GM18511 (cell line): ENCODE data around the gene RNF135.
A peak's percentile ranks its signal among the peaks of the same experiment; 100 is the strongest.
"Not testable (repeated sequence)": the region's sequence is repeated elsewhere in the genome, so short reads cannot be mapped to it uniquely, and the experiment has no call there.

Experiments
- ATAC-seq: cut with Tn5 transposase; IDR thresholded peaks from one replicate; pipeline ENCODE4 v1.9.1; 2021; ENCODE audit warnings: mild to moderate bottlenecking, moderate library complexity; ENCODE audit not compliant: unreplicated experiment

RNF135 gene

DNA sequence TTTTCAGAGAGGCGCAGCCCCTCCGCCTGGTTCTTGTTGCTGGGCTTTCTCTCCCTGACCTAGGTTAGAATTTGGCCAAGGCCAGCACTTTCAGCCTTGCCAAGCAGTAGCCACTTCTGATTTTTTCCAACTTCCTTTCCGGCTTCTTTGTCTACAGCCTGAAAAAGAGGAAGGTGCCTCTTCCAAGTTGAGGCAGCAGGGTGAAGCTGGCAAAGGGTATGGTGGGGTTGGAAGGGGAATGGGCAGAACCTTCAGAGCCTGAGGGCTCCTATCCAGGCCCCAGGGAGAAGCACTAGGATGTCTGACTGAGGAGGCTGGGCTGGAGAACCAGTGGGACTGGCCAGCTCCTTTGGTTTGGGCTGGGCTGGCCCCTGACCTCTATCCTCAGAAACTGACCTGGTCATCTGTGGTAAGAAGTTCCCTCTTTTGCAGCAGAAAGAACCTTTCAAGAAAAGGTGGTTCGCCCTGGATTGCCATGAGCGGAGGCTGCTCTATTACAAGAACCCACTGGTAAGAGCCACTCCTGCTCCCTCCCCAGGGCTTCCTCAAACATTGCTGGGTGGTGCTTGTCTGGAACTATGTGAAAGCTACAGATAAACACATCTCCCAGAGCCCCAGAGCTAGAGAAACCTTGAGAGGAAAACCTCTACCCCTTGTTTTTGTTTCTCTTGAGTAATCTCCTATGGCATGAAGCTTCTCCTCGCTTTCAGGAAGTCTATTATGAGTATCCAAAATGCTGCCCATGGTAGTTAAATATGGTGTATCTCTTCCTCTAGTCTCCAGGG is 16.6 kb upstream of the RNF135 start:
- ATAC-seq: no peak

DNA sequence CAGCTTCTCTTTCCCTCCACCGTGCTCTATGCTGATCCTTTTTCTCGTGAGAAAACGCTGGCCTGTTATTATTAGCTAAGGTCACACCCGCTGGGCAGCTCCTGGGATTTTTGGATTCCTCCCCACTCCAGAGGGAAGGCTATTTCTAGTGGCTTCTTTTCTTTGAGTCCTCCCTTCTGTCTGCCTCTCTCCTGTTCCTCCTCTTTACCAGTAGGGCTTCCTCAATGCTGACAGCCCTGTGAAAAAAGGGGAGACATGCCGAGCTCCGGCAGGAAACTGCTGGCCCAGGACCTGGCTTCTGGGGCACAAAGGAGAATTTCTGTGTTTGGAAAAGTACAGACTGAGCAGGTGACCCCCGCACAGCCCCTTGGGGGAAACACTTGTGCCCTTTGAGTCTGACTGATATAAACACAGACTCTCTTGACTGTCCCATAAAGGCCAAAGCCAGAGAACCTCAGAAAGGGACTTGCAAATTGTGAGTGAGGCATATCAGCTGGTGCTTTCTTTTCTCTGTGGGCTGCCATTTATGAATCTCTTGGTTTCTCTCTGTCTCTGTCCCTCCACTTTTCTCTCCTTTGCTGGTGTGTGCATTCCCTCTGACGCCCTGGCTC is 14.0 kb upstream of the RNF135 start:
- no peak for ATAC-seq

DNA sequence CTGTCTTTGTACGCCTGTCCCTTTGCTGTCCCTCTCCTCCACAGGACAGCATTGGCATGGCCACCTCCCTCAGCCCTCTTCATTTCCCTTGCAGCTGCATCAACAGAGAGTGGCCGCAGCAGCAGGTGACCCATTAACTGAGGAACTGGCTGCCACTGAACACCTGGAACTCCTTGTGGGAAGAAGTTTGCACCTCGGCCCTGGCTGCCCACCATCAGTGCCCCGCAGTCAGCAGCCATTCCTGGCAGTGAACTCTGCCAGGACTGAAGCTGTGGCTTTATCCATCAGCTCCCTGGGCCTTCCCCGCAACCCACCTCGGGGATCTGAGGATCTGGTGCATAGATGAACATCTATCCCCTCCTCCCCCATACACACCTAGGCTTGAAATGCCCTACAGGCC is 13.1 kb upstream of the RNF135 start:
- no peak for ATAC-seq

DNA sequence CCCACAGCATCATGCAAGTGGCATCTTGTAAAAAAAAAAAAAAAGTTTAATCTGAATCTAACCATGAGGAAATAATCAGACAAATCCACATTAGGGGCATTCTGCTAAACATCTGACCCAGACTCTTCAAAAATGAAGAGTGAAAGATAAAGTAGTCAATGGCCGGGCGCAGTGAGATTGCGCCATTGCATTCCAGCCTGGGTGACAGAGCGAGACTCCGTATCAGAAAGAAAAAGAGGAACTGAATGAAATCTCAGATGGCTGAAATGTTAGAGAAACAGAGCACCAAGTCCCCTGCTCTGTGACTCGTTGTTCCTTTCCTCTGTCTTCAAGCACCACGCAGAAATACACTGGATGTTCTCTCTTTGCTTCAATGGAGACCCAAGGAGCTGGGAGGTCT is 12.7 kb upstream of the RNF135 start:
- no peak for ATAC-seq

DNA sequence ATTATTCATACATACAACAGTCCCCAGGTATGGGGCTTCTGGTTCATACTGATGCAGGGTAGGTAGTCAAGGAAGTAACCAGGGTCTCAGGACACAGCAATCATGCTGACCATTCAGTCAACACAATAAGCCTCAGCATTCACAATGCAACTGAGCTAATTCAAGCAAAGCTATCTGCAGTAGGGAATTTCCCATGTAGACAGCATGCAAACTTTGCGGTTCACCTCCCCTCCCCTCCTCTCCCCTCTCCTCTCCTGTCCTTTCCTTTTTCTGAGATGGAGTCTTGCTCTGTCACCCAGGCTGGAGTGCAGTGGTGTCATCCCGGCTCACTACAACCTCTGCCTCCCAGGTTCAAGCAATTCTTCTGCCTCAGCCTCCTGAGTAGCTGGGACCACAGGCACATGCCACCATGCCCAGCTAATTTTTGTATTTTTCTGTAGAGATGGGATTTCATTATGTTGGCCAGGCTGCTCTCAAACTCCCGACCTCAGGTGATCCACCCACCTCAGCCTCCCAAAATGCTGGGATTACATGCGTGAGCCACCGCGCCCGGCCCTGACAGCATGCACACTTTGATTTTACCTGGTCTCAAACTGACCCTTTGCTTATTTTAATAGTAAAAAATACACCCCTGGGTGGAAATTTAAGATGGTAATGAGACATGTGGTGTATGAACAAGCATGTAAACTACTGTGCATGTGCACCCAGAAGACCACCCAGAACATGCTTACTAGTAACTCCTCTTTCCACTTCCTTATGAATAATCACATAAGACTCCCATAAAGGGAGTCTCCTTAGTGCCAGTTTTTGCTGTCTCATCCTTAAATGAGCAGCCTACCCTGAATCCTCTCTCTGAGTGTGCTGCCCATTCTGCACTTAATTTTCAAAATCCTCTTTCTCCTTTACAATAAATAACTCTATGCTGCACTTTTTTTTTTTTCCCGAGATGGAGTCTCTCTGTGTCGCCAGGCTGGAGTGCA is 9.3 kb upstream of the RNF135 start:
- ATAC-seq: peak; percentile 66

DNA sequence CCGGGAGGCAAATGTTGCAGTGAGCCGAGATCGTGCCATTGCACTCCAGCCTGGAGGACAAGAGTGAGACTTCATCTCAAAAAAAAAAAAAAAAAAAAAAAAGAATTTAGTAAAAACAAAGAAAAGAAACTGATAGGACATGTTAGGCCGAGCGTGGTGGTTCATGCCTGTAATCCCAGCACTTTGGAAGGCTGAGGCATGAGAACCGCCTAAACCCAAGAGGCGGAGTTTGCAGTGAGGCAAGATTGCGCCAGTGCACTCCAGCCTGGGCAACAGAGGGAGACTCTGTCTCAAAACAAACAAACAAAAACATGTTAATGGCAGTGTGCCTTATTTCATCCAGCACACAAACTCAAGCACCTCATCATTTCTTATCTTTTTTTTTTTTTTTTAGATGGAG is 6.5 kb upstream of the RNF135 start:
- not testable (repeated sequence) for ATAC-seq

DNA sequence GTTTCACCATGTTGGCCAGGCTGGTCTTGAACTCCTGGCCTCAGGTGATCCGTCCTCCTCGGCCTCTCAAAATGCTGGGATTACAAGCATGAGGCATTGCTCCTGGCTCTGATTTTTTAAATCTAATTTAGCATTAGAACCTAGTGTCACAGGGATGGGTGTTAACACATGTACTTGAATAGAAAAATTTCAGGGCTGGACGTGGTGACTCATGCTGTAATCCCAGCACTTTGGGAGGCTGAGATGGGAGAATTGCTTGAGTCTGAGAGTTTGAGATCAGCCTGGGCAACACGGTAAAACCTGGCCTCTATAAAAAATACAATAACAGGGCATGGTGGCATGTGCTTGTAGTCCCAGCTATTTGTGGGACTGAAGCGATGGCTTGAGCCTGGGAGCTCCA is 6.0 kb upstream of the RNF135 start:
- no peak for ATAC-seq

DNA sequence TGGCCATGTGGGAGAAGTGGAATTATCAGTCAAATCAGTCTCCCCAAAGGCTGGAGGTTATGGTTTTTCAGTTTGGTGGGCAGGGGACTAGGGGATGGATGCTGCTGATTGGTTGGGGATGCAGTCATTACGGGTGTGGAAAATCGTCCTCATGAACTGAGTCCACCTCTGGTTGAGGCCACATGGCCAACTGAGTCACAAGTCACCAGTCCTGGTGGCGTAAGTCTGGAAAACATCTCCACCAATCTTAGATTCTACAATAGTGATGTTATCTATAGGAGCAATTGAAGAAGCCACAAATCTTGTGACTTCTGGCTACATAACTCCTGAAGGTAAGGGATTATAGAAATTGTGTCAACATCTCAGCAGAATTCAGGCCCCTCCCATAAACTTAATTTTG is 5.2 kb upstream of the RNF135 start:
- ATAC-seq: no peak

DNA sequence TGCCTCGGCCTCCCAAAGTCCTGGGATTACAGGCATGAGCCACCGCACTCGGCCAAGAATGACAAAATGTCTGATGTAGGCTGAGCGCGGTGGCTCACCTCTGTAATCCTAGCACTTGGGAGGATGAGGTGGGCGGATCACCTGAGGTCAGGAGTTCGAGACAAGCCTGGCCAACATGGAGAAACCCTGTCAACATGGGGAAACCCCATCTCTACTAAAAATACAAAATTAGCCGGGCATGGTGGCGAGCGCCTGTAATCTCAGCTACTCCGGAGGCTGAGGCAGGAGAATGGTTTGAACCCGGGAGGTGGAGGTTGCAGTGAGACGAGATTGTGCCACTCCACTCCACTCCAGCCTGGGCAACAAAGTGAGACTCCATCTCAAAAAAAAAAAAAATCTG is 2.9 kb upstream of the RNF135 start:
- ATAC-seq: not testable (repeated sequence)

DNA sequence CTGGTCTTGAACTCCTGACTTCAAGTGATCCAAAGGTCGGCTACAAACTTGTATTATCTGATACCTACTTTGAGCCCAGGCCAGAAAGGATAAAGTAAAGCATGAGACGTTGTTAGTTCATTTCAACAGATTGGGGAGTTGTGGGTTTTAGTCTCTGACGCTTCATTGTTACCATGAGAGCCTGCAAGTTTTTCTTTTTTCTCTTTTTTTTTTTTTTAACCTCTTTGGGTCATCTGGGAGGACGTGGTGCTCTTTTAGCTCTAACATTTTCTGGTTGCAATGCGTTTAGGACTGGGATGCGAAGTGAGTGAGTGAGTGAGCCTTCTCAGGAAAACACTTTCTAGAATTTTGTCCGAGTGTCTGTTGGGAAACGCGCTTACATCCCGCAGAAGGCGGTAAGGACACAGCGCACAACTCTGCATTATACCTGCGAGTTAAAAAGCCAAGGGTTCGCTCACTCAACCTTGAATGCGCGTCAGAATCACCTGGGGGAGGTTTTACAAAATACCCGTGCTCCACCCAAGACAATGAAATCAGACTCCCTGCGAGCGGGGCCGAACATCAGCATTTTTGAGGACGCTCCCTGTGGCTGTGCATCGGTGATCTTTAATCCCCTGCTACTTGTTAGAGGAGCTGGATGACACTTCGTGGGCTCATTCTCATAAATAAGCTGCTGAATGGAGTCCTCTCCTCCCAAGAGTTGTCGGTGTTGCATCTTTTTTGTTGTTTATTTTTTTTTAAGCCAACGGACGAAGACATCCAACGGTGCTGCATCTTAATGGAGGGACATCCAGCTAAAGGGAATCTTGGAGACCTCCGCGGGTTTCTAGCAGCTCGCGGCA is 629 bp upstream of the RNF135 start:
- ATAC-seq: no peak

DNA sequence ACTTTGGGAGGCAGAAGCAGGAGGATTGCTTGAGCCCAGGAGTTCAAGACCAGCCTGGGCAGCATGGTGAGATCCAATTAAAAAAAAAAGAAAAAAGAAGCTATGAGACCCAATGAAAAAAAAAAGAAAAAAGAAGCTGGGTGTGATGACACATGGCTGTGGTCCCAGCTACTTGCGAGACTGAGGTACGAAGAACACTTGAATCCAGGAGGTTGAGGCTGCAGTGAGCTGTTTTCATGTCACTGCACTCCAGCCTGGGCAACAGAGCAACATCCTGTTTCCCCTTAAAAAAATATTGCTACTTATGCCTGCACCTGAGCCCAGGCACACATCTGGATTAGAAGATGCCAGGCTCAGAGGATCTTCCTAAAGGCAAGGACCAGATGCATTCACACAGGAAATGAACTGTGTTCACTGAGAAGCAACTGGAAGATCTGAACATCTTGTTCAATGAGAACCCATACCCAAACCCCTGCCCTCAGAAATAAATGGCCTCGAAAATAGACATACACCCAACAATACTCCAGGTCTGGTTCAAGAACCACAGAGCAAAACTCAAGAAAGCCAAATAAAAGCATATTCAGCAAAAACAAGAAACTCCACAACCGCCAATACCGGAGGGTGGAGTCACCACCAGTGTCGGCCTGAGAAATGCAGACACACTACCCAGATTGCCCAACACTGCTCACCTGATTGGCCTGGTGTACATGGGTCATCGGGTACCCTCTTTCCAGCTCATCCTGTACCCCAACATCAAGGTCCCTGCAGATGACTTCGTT is 4.4 kb downstream of the RNF135 start:
- ATAC-seq: no peak

DNA sequence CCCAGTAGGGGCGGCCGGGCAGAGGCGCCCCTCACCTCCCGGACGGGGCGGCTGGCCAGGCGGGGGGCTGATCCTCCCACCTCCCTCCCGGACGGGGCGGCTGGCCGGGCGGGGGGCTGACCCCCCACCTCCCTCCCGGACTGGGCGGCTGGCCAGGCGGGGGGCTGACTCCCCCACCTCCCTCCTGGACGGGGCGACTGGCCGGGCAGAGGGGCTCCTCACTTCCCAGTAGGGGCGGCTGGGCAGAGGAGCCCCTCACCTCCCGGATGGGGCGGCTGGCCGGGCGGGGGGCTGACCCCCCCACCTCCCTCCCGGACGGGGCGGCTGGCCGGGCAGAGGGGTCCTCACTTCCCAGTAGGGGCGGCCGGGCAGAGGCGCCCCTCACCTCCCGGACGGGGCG is 9.1 kb downstream of the RNF135 start:
- ATAC-seq: not testable (repeated sequence)

DNA sequence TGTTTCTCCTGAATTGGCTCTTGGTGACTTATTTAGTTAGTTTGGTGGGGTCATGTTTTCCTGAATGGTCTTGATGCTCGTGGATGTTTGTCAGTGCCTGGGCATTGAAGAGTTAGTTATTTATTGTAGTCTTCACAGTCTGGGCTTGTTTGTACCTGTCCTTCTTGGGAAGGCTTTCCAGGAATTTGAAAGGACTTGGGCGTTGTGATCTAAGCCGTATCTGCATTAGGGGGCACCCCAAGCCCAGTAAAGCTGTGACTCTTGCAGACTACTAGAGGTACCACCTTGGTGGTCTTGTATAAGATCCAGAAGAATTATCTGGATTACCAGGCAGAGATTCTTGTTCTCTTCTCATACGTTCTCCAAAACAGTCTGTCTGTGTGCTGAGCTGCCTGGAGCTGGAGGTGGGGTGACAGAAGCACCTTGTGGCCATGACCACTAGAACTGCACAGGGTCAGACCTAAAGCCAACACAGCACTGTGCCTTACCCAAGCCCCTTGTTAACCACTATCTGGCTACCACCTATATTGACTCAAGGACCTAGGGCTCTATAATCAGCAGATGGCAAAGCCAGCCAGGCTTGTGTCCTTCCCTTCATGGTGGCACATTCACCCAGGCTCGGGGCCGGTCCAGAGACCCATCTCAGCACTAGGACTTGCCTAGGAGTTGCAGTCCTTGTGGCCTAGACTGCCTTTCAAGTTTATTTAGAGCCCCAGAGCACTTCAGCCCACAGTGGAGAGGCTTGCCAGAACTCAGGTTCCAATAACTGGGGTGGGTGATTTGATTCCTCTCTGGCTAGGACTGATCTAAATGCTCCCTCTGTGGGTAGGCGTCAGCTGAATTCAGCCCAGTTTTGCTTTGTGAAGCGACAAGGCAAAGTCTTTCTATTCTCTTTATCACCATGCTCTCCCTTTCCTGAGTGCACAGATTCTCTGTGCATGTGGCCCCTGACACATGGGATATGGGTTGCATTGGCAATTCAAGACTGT is 11.0 kb downstream of the RNF135 start:
- ATAC-seq: no peak

DNA sequence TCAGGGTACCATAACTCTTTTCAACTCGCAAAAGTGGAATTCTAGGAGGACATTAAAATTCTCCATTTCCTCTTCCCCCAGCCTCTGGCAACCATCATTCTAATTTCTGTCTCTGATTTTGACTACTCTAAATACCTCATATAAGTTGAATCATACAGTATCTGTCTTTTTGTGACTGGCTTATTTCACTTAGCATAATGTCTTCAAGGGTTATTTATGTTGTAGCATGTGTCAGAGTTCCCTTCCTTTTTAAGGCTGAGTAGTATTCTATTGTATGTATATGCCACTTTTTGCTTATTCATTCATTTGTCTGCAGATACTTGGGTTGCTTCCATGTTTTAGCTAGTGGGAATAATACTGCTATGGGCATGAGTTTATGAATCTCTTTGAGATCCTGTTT is 12.0 kb downstream of the RNF135 start:
- no peak for ATAC-seq

DNA sequence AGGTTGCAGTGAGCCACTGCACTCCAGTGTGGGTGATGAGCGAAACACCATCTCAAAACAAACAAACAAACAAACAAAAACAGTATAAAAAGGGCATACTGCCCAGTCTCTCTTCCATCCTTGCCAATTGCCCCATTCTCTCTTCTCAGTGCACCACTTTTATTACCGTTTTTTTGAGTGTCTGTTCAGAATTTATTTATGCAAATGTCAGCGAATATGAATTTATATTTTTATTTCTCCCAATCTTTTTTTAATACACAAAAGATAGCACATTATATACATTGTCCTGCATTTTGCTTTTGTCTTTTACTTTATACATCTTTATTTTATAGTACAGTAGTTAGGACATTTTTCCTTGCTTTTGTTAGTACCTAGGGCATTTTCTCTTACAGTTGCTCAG is 19.6 kb downstream of the RNF135 start:
- no peak for ATAC-seq

DNA sequence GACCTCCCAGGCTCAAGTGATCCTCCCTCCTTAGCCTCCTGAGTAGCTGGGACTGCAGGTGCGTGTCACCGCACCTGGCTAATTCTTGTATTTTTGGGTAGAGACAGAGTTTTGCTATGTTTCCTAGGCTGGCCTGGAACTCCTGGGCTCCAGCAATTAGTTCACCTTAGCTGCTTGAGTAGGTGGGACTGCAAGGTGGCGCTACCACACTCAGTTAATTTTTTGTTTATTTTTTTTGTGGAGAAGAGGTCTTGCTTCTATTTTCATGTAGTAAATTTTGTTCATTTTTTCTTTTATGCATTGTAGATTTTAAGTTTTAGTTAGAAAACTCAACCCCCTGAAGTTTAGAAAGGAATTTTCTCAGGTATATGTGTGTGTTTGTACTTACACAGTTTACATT is 21.7 kb downstream of the RNF135 start:
- ATAC-seq: no peak

DNA sequence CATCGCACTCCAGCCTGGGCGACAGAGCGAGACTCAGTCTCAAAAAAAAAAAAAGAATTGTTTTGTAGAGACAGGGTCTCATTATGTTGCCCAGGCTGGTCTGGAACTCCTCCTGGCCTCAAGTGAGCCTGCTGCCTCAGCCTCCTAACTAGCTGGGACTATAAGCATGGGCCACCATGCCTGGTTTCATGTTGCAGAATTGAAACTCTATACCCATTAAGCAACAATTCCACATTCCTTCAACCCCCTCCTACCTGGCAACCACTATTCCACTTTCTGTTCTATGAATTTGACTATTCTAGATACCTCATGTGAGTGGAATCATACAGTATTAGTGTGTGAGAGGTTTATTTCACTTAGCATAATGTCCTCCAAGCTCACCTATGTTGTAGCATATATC is 24.5 kb downstream of the RNF135 start:
- no peak for ATAC-seq

DNA sequence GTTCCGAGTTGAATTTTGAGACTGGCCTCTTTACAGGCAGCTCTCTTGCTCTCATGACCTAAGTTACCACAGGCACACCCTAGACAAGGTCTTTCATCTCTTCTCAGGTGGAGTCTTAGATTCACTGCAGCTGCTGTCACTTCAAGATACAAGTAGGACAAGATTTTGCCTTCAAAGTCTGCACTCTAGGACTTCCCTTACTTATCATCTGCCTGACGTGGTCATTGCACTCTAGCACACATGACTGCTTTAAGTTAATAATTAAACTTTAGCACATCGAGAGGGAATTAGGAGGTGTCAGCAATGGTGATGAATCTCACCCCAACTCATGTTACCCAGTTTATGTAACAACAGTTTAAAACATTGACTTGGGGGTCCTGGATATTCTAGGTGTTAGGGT is 25.6 kb downstream of the RNF135 start:
- no peak for ATAC-seq

DNA sequence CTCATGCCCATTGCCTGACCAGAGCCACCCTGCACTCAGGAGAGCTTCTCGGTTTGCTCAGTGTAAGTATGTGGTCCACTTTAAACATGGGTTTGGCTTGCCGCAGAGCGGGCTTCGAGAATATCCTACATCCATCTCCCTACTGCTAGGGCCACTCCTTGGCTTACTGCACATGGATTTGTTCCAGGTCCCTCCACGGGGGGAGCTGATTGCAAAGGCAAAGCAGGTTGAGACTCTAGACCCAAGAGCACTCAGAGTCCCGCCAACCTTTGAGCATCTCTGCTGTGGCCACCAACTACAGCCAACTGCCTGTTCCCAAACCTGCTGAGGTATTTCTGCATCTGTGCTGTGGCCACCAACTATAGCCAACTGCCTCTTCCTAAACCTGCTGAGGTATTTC is 26.4 kb downstream of the RNF135 start:
- ATAC-seq: no peak
